GM12864 (cell line): ENCODE data around the gene DBNL.

Source experiments
- DNase-seq: peaks from one replicate; pipeline ENCODE4 v3.0.0-alpha.2; 2011; ENCODE audit warnings: low read depth
- H3K4me3 ChIP-seq: 2 replicates; pipeline ENCODE4 v1.5.1; 2011; ENCODE audit warnings: mild to moderate bottlenecking, low read depth, low read length, control low read depth
- TF ChIP-seq, protein P1 (sequence below): IDR thresholded peaks from 2 replicates; pipeline ENCODE4 v1.5.1; 2011; ENCODE audit warnings: low read depth, mild to moderate bottlenecking, moderate library complexity, low read length, control low read depth, inconsistent platforms; ENCODE audit errors: missing control alignments

Gene DBNL

DNA sequence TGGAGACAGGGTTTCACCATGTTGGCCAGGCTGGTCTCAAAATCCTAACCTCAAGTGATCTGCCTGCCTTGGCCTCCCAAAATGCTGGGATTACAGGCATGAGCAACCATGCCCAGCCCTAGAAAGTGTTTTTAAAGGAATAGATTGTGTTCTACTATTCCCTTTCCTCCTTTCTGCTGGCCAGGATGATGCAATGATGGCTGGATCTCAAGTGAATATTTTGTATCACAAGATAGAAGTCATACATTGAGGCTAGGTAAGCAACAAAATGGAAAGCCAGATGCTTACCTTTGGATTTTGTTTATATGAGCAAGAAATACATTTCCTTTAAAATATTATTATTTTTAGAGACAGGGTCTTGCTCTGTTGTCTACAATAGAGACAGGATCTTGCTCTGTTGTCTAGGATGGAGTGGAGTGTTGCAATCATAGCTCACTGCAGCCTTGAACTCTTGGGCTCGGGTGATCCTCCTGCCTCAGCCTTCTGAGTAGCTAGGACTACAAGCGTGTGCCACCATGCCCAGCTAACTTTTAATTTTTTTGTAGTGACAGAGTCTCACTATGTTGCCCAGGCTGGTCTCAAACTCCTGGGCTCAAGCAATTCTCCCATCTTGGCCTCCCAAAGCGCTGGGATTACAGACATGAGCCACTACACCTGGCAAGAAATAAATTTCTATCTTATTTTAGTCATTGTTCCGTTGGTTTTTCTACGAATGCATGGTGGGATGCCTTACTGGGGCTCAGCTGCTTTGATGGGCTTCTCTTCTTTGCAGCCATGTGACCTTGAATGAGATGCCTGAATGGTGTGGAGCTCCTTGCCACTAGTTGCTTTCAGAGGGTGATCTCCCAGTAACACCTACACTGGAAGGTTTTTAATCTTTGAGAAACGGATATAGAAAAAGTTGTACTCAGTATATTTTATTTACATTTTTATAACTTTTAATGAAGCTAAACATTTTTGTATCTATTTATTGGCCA is 53.9 kb downstream of the DBNL start:
- H3K4me3 ChIP-seq, result no peak overlapping the region
- TF ChIP-seq, protein P1, sequence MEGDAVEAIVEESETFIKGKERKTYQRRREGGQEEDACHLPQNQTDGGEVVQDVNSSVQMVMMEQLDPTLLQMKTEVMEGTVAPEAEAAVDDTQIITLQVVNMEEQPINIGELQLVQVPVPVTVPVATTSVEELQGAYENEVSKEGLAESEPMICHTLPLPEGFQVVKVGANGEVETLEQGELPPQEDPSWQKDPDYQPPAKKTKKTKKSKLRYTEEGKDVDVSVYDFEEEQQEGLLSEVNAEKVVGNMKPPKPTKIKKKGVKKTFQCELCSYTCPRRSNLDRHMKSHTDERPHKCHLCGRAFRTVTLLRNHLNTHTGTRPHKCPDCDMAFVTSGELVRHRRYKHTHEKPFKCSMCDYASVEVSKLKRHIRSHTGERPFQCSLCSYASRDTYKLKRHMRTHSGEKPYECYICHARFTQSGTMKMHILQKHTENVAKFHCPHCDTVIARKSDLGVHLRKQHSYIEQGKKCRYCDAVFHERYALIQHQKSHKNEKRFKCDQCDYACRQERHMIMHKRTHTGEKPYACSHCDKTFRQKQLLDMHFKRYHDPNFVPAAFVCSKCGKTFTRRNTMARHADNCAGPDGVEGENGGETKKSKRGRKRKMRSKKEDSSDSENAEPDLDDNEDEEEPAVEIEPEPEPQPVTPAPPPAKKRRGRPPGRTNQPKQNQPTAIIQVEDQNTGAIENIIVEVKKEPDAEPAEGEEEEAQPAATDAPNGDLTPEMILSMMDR, result no peak
- no peak for DNase-seq

DNA sequence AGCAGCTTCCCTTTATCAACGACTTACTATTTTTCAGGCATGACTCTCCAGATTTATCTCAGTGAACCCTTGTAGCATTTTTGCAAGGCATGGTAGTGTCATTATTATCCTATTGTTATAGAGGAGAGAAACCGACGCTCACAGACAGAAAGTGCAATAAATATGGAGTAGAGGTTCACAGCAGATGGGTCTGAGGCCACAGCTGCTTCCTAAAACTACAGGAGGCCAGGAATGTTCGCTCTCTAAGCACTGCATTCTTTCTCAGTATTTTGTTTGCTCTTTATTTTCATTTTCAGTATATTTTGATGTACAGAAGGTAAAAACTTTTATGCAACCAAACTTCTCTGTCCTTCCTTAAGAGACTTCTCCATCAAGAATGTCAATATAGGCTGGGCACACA is 55.2 kb downstream of the DBNL start:
- H3K4me3 ChIP-seq, result no peak overlapping the region
- TF ChIP-seq, protein P1, result no peak
- DNase-seq, result no peak

DNA sequence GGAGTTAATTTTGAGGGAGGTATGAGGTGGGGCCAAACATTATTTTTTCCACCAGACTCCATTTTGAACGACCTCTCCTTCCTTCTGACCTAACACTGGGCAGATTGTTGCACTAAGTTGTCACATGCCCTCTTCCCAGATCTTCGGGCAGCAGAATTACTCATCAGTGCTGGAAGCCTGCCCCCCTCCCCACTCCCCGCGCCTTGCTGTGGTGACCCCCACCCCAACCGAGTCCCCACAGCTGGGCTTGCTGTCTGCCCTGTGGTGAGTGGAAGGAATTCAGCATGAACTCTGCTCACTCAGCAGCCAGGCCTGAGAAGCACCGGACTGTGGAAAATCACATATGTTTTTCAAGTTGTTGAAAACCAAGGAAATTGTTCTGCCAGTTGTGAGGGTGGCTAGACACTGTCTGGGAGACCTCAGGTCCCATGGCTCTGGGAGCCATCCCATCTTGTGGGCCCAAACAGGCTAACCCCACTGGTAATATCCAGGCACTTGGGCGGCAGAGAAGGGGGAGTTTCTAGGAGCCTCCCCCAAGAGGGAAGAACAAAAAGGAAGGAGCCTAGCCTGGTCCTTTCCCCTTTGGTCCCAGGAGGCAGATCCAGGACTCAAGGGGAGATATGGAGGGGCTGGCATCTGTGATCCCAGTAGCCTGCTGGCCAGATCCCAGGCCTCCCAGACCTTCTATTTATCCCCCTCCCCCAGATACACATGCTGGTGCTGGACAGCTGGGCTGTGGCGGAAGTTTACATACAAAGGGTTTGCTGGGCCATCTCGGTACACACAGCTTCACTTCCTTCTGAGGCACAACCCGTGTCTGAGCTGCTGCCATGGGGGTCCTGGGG is 56.2 kb downstream of the DBNL start:
- no peak for DNase-seq
- no peak overlapping the region for H3K4me3 ChIP-seq
- TF ChIP-seq, protein P1, result no peak

DNA sequence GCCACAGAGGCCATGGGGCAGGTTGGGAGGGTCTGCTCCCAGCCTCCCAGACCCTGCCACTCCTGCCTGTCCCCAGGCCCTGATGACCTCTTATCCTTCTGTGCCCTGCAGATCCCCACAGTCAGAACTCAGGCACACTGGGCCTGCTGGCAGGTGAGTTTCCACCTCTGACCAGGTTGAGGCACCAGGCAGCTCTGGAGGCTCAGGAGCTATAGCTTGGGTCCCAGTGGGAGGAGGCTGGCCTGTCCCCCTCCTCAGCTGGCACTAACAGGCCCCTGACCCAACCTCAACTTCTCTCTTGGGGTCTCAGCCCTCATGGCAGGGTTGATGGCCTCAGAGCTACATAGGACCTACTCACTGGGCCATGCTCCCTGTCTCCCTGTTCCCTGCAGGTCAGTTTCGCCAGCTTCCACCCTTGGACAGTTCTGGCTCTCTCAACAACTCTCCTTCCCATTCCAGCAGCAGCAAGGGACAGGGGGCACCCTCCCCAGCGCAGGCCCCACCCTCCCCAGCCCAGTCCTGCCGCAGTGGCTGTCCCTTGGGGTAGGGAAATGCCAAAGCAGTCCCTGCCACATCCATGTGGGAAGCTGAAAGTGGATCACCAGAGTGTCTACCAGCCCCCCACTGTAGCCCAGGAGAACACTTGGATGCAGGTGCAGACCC is 56.9 kb downstream of the DBNL start:
- TF ChIP-seq, protein P1, result no peak
- no peak for DNase-seq
- no peak overlapping the region for H3K4me3 ChIP-seq

DNA sequence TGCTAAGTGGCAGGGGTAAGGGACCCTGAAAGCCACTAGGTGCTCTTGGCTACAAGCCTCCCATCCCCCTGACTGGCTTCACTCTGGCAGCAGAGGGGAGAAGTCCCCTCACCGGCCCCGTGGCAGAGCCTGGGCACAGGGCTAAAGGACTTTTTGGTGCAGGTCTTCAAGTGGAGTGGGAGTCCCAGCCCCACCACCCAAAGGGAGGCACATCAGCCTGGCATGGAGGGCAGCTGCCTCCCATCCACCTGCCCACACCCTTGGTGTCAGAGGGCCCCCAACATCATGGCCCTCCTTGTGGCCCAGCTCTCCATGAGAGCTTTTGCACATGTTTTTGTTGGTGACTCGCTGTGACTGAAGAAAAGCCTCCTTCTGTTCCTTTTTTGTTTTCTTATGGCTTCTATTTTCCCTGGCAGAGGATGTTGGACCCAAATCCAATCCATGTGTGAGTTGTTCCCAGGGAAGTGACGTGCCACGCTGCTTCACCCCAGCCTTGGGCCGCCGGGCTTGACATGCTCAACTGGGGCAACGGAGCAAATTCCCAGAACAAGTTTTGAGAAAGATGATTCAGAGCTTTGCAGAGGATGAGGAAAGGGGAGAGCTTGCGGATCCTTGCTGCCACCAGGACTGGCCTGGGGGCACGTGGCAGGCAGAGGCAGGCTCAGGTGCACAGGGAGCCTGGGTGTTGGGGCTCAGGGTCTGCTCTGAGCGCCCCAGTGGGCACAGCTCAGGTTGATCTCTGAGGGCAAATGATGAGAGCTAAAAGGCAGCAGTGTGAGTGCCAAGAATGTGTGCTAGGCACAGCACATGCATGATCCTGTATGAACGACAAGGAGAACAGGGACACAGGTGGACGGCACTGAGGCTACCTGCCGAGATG is 57.7 kb downstream of the DBNL start:
- TF ChIP-seq, protein P1, result no peak
- H3K4me3 ChIP-seq, result no peak overlapping the region
- DNase-seq, result no peak
